HG02943 (cell line): Measurements from ENCODE around the gene VIPR2.

Experiments
- ATAC-seq: cut with Tn5 transposase; IDR thresholded peaks from one replicate; pipeline ENCODE4 v1.9.1; 2021; ENCODE audit warnings: mild to moderate bottlenecking, low read depth, moderate library complexity; ENCODE audit not compliant: unreplicated experiment

VIPR2 gene

GRCh38 chr7:159071260-159071659 is 73.4 kb downstream of the VIPR2 start:
- no peak for ATAC-seq

- no peak for ATAC-seq
These were observed 74.1 kb downstream of the VIPR2 start for GRCh38 chr7:159070431-159071148.

- no peak for ATAC-seq
These were observed 75.7 kb downstream of the VIPR2 start for GRCh38 chr7:159068893-159069448.

- ATAC-seq, result no peak
These were observed 76.2 kb downstream of the VIPR2 start for GRCh38 chr7:159068488-159068811.

- ATAC-seq, result no peak
These were observed 76.8 kb downstream of the VIPR2 start for GRCh38 chr7:159067576-159068487.

GRCh38 chr7:159066816-159067575 is 77.7 kb downstream of the VIPR2 start:
- no peak for ATAC-seq

GRCh38 chr7:159065852-159066480 is 78.7 kb downstream of the VIPR2 start:
- no peak for ATAC-seq

- no peak for ATAC-seq
These were observed 79.7 kb downstream of the VIPR2 start for GRCh38 chr7:159064816-159065510.

- ATAC-seq, result no peak
These were observed 80.4 kb downstream of the VIPR2 start for GRCh38 chr7:159064121-159064815.

- ATAC-seq, result no peak
These were observed 81.4 kb downstream of the VIPR2 start for GRCh38 chr7:159063046-159063840.

- ATAC-seq, result no peak
These were observed 82.1 kb downstream of the VIPR2 start for GRCh38 chr7:159062569-159062968.

GRCh38 chr7:159061674-159062212 is 82.9 kb downstream of the VIPR2 start:
- ATAC-seq, result no peak

GRCh38 chr7:159061209-159061608 is 83.5 kb downstream of the VIPR2 start:
- no peak for ATAC-seq

GRCh38 chr7:159060440-159060839 is 84.2 kb downstream of the VIPR2 start:
- ATAC-seq, result no peak

- ATAC-seq, result no peak
These were observed 85.0 kb downstream of the VIPR2 start for GRCh38 chr7:159059629-159060028.

GRCh38 chr7:159057647-159058046 is 87.0 kb downstream of the VIPR2 start:
- ATAC-seq, result no peak

- no peak for ATAC-seq
These were observed 87.9 kb downstream of the VIPR2 start for GRCh38 chr7:159056737-159057136.

- ATAC-seq, result no peak
These were observed 92.8 kb downstream of the VIPR2 start for GRCh38 chr7:159051916-159052315.
